ENCODE measurements around the gene MYCN.
"Not testable (repeated sequence)": the region's sequence is repeated elsewhere in the genome, so short reads cannot be mapped to it uniquely, and the experiment has no call there.

MYCN gene

GRCh38 chr2:15907461-15908324 is 32.7 kb upstream of the MYCN start:
- no peak for DNase-seq (ENCODE audit: low spot score)

GRCh38 chr2:15908371-15908770 is 32.0 kb upstream of the MYCN start:
- DNase-seq (ENCODE audit: low spot score) = no peak

- no peak for DNase-seq (ENCODE audit: low spot score)
Measured at GRCh38 chr2:15909157-15909556, 31.2 kb upstream of the MYCN start.

GRCh38 chr2:15909736-15910135 is 30.6 kb upstream of the MYCN start:
- DNase-seq (ENCODE audit: low spot score) = no peak

- not testable (repeated sequence) for DNase-seq (ENCODE audit: low spot score)
Measured at GRCh38 chr2:15911270-15911669, 29.1 kb upstream of the MYCN start.

GRCh38 chr2:15911686-15912085 is 28.7 kb upstream of the MYCN start:
- no peak for DNase-seq (ENCODE audit: low spot score)

GRCh38 chr2:15912203-15912602 is 28.1 kb upstream of the MYCN start:
- DNase-seq (ENCODE audit: low spot score) = peak; percentile 84

- DNase-seq (ENCODE audit: low spot score) = no peak
Measured at GRCh38 chr2:15913146-15913545, 27.2 kb upstream of the MYCN start.

GRCh38 chr2:15914596-15915385 is 25.6 kb upstream of the MYCN start:
- DNase-seq (ENCODE audit: low spot score) = no peak

- not testable (repeated sequence) for DNase-seq (ENCODE audit: low spot score)
Measured at GRCh38 chr2:15915546-15915945, 24.8 kb upstream of the MYCN start.

- DNase-seq (ENCODE audit: low spot score) = no peak
Measured at GRCh38 chr2:15916336-15916735, 24.0 kb upstream of the MYCN start.

- DNase-seq (ENCODE audit: low spot score) = no peak
Measured at GRCh38 chr2:15918761-15919356, 21.5 kb upstream of the MYCN start.

- DNase-seq (ENCODE audit: low spot score) = no peak
Measured at GRCh38 chr2:15919716-15920434, 20.5 kb upstream of the MYCN start.

GRCh38 chr2:15920696-15921095 is 19.7 kb upstream of the MYCN start:
- no peak for DNase-seq (ENCODE audit: low spot score)

GRCh38 chr2:15923597-15923996 is 16.8 kb upstream of the MYCN start:
- DNase-seq (ENCODE audit: low spot score) = no peak

- no peak for DNase-seq (ENCODE audit: low spot score)
Measured at GRCh38 chr2:15925819-15926218, 14.5 kb upstream of the MYCN start.

- no peak for DNase-seq (ENCODE audit: low spot score)
Measured at GRCh38 chr2:15926252-15926651, 14.1 kb upstream of the MYCN start.

- no peak for DNase-seq (ENCODE audit: low spot score)
Measured at GRCh38 chr2:15927551-15928218, 12.7 kb upstream of the MYCN start.

GRCh38 chr2:15929008-15929407 is 11.3 kb upstream of the MYCN start:
- not testable (repeated sequence) for DNase-seq (ENCODE audit: low spot score)

- no peak for DNase-seq (ENCODE audit: low spot score)
Measured at GRCh38 chr2:15929861-15930260, 10.5 kb upstream of the MYCN start.

- DNase-seq (ENCODE audit: low spot score) = no peak
Measured at GRCh38 chr2:15930589-15931318, 9.6 kb upstream of the MYCN start.
